Activated naive CD4-positive, alpha-beta T cell (primary cell): Measurements from ENCODE around the gene RNF123.

ENCODE experiments used
- DNase-seq, 4 experiments: peaks; one replicate each; lab custom pipeline; 2025; lab: John Stamatoyannopoulos, UW

The RNF123 gene

DNA sequence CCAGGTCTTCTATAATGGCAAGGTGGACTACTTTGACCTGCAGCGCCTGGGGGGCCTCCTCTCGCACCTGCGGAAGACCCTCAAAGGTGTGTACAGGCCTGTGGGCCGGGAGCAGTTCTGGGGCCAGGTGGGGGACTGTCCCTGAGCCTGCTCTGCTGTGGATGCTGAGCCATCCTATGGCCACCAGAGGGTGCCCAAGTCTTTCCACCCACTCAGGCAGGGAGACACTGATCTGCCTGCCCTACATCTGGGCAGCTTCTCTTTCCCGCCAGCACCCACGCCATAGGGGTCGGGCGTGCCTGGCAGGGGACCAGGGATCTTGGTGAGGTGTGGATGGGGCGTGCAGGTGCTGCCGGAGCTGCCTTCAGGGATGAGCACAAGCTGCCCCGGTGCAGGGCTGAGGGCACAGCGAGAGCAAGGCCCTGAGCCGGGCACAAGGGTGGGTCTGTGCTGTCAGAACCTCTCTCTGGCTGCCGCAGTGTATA, 14.1 kb downstream of the RNF123 start:
- DNase-seq, result peak in 2 of 4 experiments; percentile 25 to 51

DNA sequence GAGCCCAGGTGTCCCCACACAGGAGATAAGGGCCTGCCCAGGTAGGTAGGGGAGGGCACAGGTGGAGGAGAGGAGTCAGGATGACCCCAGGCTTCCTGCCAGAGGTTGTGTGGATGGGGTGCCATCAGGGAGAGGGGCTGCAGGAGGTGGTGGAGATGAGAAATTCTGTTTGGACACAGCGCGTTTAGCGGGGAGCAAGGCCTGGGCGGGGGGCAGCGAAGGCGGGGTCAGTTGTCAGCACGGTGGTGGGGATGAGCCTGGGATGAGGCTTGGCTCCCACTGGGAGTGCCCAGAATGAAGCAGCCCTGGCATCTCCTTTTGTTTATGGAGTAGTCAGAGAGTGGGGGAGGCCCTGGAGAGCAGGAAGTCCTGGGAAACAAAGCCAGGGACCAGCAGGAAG, 14.6 kb downstream of the RNF123 start:
- DNase-seq, result no peak

DNA sequence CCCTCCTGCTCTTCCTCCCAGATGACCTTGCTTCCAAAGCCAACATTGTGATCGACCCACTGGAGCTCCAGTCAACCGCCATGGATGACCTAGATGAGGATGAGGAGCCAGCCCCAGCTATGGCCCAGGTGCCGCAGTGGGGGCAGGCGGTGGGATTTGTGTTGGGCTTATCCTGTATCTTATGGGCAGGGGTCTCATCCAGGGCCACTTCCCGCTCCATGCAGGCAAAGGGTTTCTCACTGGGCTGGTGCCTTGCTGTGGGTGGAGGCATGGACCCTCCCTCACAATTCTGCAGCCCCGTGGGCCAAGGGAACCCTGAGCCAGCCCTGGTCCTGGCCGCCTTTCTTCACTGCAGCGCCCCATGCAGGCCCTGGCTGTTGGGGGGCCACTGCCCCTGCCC, 15.3 kb downstream of the RNF123 start:
- DNase-seq, result no peak

DNA sequence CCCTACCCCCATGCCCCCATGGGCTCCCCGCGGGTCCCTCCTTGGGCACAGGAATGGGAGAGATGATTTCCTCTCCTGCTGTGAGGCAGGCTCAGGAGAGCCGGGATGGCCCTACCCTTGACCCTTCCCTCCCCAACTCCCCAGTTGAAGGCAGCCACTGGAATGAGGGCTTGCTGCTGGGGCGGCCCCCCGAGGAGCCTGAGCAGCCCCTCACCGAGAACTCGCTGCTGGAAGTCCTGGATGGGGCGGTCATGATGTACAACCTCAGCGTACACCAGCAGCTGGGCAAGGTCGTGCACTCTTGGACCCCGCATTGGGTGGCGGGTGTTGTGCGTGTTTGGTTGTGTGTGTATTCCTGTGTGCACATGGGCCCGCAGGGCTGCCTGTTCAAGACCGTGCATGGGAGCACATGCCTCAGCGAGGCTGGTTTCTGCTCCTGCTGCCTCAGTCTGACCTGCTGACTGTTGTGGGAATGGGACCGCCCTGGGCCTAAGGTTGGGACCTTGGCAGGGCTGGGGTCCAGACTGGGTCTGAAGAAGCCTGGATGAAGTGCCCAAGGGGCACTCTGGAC, 16.1 kb downstream of the RNF123 start:
- no peak for DNase-seq

DNA sequence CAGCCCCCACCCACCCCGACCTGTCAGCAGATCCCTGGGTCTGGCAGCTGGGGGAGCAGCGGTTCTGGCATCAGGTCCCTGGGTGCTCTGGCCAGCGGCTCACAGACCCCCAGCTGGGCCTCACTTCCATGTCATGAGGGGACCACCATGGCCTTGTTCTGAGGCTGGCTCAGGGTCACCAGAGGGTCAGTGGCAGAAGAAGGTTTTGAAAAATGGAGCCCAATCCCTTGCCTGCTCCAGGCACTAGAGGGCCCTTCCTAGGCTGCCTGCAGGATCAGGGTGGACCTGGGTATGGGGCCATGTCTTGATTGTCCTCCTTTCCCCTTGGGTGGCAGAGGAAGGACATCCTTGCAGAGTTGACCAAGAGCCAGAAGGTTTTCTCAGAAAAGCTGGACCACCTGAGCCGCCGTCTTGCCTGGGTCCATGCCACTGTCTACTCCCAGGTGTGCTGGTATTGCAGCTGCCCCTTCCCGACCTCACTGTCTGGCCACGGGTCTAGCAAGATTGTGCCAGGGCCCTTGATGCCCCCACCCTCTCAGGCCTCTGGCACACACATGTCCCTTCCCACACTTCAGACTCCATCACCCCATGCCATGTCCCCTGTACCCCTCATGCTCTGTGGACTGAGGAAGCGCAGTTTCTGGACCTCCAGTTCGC, 17.2 kb downstream of the RNF123 start:
- no peak for DNase-seq

DNA sequence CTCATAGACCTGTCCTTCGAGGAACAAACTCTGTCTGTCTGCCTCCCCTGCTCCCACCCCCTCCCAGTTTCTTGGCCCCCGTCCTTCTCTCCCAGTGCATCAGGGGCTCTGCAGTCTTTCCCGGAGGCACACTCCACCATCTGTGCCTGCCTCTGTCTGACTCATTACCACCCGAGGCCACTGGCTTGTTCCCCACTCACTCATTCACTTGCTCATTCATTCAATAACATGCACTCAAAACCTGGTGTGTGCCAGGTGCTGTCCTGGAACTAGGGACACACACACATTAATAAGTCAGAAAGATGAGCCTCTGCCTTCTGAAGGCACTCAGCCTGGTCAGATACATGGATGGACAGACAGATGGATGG, 17.7 kb downstream of the RNF123 start:
- no peak for DNase-seq

DNA sequence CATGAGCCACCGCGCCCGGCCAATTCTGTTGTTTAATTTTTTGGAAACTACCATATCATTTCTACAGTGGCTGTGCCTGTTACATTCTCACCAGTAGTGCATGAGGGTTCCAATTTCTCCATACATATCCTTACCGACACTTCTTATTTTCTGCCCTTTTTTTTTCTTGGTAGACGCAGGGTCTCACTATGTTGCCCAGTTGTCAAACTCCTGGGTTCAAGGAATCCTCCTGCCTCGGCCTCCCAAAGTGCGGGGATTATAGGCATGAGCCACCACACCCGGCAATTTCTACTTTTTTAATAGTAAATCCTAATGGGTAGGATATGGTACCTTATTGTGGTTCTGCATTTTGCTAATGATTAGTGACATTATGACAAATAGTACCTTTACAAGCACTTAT, 20.5 kb downstream of the RNF123 start:
- no peak for DNase-seq

DNA sequence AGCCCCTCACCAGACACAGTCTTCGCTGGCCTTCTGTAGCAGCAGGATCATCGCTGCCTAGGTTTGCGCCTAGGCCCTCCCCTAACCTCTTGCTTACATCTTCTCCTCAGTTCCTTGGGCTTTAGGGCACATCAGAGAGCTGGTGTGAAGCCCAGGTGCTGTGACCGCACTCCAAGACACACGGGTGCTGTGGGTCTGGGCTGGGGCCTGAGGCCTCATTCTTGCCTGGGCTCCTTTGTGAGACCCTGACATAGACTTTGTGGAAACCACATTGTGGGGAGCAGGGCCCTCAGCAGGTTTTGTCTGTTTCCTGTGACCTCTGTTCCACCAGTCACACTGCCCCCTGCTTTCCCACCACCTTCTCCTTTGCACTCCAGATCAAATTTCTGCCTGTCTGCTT, 22.1 kb downstream of the RNF123 start:
- no peak for DNase-seq

DNA sequence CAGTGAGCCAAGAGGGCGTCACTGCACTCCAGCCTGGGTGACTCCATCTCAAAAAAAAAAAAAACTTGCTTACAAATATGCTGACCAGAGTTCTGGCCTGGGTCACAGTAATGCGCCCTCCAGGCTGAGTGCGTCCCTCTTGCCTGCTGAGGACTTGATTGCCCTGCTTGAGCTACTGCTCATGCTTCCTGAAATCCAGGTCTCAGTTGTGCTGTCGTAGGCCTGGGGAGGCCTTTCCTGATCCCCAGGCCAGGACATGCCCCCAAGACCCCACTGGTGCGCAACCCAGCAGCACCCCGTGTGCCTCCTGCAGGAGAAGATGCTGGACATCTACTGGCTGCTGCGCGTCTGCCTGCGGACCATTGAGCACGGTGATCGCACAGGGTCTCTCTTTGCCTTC, 22.8 kb downstream of the RNF123 start:
- no peak for DNase-seq

DNA sequence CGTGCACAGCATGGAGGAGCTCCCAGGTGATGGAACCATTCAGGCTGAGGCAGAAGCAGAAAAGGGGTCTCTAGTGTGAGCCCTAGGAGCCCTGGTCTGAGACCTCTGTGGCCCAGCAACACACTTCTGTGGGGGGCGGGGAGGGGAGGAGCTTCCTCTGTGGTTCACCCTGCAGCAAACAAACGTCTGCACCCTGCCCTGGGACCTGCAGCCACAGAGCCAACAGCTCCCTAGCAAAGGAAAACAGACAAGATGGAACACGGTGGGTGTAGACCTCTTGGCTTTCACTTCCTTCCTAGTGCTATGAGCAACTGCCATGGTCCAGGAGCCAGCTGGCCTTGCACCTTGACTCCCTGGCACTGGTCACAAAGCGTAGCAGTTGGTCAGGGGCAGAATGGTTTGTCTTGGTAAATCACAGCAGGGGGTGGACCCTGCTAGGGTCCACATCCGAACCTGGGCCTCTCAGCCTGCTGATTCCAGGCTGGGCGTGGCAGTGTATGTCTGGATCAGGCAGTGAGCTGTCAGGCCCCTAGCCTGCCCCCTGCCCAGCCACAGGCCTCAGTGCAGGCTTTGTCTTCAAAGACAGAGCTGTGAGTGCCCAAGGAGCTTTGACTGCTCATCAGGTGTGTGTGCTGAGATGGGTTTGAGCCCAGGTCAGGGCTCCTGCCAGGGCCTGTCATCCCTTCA, 23.4 kb downstream of the RNF123 start:
- DNase-seq, result no peak

DNA sequence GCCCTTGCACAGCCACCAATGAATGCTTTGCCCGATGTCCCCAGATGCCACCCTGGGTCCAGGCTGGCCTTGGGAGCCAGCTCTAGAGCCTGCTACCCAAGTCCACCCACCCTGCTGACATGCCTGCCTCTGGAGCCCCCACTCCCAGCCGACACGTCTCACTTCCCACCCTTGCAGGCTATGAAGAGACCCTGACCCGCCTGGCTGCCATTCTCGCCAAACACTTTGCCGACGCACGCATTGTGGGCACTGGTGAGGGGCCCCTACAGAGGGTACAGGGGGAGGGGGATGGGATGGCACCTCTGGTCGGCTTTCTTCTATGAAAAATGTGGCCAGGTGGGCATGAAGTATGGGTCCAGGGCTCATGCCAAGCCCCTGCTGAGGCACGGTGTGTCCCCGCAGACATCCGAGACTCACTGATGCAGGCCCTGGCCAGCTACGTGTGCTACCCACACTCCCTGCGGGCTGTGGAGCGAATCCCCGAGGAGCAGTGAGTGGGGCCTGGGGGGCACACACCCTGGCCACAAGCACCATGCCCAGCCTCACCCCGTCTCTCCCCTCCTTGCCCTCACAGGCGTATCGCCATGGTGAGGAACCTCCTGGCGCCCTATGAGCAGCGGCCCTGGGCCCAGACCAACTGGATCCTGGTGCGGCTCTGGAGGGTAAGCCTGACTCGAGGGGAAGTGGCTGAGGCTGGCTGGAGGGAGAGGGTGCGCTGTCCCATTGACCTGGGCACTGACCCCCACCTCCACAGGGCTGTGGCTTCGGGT, 24.2 kb downstream of the RNF123 start:
- no peak for DNase-seq

DNA sequence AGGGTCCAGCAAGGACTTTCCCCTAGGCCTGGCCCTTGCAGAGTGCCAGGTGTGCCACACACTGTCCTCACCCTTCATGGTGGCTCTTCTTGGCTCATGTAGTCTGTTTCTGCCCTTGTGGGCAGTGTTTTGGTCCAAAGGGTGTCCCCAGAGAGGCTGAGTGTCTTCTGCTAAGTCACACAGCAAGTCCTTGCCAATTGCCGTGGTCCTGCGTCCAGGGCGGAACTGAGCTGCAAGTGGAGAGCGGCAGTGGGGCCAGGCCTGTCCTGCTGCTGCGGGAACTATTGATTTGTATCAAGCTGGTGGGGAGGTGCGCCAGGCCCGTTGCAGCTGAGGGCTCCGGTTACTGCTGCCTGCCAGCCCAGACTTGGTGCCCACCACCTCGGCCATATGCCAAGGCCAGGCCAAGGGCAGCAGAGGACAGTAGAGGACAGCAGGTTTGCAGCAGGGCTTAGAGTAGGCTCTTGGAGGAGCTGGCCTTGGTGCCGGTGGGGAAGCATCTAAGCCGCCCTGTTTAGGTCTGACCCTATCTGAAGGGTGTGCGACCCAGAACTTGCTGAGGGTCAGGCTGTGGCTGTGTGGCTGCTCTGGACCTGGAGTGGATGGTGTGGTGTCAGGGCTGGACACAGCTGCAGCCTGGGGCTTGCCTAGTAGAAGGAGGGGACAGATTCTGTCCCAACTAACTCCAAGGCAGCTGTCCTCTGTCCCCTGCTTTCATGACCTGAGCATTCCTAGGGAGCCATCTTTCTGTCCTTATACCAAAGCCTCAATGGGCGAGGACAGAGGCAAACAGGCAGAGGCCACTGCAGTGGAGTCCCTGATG, 25.6 kb downstream of the RNF123 start:
- no peak for DNase-seq

DNA sequence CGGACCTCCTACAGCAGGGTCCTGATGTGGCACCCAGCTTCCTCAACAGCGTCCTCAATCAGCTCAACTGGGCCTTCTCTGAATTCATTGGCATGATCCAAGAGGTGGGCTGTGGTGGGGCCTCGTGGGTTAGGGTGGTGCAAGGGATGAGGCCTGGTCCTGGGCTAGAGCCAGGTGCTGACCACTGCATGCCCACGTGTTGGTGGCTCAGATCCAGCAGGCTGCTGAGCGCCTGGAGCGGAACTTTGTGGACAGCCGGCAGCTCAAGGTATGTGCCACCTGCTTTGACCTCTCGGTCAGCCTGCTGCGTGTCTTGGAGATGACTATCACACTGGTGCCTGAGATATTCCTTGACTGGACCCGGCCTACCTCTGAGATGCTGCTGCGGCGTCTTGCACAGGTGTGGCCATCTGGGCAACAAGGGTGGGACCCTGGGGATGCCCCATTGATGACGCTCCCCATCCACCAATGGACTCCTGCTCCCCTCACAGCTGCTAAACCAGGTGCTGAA, 26.3 kb downstream of the RNF123 start:
- no peak for DNase-seq

DNA sequence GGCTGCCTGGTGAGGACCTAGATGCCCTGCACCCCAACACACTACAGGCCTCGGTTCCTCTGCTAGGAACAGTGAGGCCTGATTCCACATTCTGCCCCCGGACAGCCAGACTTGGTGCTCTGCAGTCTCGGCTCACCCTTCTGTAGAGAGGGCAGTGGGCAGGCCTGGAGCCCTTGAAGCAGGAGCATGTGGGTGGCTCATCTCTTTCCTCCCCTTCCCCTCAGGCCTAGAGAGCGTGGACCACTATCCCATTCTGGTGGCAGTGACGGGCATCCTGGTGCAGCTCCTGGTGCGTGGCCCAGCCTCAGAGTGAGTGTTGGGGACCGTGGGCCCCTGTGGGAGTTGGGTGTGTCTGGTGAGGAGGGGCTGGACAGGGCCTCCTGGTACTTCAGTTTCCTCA, 26.8 kb downstream of the RNF123 start:
- DNase-seq, result no peak

DNA sequence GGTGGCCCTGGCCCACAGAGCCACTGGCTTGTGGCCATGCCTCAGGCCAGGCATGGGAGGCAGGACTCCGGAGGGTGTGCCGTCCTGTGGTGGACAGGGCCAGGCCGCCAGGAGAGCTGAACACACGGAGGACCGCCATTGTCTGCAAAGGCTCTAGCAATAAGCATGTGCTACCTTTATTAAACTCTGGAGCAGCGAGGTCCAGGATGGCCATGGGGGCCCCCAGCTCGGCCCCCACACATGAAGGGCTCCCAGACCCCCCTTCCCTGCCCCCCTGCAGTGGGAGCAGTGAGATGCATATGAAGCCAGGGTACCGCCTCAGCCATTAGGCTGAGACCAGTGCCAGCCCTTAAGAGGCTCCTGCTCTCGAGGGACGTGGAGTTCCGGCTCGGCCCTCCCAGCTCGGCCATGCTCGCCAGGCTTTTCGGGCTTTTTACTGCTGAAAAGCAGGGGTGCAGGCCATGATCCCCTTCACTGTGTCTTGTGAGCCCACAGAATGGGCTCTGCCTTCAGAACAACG, 27.4 kb downstream of the RNF123 start:
- no peak for DNase-seq

DNA sequence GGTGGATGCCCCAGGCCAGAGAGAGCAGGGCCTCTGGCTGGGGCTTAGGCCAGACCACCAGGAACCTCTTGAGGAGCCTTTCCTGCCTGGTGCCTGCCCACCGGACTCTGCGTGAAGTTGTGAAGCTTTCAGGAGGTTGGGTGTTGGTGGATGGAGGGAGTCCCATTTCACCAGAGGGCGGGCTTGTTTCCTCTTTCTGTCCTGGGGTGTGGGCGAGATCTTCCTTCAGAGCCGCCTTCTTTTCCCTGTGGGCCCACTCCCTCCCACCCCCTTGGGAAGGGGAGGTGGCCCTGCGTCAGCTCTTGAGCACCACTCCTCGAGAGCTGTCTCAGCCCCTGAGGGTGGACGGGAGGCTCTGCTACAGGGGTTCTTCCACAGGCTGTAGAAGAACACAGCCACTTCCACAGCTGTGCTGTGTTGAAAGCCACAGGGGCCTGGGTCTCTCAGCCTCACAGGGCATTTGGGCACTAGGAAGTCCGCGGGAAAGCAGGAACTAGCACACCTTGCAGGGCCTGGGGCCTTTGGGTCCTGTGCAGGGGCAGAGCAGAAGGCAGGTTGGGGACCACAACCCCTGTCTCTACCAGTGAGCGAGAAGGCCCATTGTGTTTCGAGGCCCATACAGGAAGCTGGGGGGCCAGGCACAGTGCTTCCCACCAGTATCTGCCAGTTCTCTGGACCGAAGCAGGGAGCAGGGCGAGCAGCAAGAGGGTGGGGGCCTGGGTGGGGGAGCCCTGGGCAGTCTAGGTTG, 28.0 kb downstream of the RNF123 start:
- DNase-seq, result no peak

DNA sequence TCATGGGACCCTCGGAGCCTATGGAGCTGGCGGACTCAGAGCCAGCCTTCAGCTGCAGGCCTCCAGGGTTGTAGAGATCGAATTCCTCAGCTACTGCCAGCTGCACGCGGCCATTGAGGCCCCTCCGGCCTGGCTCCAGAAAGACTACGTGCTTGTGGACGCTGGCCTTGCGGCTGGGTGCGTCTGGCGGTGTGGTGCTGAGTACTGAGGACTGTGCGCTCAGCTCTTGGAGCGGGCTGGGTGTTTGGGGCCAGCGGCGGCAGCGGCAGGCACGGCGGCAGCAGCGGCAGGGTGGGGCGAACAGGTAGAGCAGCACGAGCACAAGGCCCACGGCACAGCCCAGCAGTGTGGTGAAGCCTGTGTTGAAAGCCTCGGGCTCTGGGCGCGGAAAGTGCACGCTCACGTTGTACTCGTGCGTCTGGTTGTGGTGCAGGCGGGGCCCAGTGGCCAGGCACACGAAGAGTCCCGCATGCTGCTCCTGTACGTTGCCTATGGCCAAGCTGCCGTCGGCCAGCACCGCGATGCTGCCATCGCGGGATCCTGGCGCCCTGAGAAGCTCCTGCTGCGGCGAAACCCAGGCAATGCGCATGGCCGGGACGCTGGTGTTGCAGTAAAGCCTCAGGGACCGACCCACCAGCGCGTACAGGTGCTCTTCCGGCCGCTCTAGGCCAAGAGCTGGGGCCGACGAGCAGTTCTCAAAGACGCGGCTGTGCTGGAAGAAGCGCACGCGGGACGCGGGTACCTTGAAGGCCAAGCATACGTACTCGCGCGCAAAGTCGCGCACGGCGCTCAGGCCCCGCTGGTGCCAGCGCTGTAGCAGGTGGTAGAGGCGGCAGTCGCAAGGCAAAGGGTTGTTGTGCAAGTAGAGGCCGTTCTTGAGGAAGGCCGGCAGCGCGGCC, 28.9 kb downstream of the RNF123 start:
- no peak for DNase-seq

DNA sequence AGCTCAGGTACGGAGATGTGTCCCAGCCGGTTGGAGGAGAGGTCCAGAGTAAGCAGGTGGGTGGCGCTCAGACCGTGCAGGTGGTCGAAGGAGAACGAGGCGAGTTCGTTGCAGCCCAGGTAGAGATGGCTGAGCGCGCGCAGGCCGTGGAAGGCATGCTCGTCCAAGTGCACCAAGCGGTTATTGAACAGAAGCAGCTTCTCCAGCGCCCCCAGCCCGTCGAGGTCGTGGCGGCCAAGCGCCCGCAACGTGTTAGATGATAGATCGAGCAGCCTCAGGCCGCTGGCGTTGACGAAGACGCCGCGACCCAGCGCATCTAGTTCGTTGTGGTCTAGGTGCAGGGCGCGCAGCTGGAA, 29.5 kb downstream of the RNF123 start:
- DNase-seq, result no peak

DNA sequence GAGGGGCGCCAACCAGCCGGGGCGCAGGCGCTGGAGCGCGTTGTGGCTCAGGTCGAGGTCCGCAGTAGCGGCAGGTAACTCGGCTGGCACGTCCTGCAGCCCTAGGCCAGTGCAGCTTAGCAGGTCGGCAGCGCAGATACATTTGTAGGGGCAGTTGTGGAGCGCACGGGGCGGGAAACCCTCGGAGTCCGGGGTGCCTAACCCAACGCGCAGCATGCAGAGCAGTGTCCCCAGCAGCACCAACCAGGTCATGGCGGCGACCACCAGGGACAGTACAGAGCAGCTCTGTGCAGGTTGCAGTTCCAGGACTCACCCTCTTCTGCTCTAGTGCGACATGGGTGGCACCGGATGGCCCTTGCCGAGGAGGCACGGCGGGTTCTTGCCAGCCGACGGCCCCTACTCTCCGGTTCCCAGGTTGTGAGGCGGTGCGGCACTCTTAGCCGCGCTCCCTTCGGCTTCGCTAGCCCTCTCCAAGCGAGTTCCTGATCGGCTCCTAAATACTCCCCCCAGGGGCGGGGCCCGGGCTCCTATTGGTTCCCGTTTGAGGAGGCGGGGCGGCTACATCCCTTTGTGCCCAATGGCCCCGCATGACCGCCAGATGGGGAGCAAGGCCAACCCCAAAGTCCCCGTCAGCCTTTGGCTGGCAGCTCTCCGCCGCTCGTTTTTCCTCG, 30.0 kb downstream of the RNF123 start, which contains the start of gene AMIGO3:
Gene AMIGO3, minus strand, starts transcription at position 471 of the 671 bp plus-strand sequence. Its CDS starts 219 bp downstream, at position 252.
- DNase-seq, result peak; percentile 71 to 85 (median 78)
